NCI-H510A (cell line): ENCODE measurements around the gene PRKAB1.
"Not testable (repeated sequence)": the region's sequence is repeated elsewhere in the genome, so short reads cannot be mapped to it uniquely, and the experiment has no call there.

Source experiments
- DNase-seq: peaks from one replicate; lab custom pipeline; 2025; lab: John Stamatoyannopoulos, UW

The PRKAB1 gene, protein sequence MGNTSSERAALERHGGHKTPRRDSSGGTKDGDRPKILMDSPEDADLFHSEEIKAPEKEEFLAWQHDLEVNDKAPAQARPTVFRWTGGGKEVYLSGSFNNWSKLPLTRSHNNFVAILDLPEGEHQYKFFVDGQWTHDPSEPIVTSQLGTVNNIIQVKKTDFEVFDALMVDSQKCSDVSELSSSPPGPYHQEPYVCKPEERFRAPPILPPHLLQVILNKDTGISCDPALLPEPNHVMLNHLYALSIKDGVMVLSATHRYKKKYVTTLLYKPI

DNA sequence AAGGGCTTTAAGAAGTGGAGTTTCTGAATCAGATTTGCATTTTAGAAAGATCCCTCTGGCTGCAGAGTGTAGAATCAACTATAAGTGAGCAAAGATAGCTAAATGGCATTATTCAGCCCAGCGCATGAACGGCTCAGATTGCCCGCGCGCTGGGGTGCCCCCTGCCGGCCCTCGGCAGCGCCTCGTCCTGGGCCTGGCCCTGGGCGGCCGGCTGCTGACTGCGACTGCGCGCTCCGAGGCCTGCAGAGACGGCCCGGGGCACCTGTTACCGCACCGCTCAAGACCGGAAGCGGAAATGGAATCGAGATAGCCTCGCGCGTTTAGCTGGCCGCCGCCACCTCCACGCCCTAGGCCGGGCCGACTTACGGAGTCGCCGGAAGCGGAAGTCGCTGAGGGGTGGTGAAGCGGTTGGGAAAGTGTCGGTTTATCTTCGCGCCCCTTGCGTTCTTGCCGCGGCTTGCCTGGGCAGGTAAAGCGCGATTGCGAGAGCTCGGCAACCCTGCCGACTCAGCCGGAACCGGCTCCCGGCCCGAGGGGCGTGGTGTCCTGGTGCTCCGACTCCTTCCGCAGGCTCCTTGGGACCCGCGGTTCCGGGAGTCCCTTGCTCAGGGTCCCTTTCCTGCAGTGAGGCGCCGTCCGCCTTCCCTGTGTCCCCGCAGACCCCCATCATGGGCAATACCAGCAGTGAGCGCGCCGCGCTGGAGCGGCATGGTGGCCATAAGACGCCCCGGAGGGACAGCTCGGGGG, at the start of gene PRKAB1:
Gene PRKAB1 (plus strand): TSS at position 557 of the 747 bp plus-strand sequence. CDS start 112 bp downstream, at position 669.
- peak; percentile 99 for DNase-seq

DNA sequence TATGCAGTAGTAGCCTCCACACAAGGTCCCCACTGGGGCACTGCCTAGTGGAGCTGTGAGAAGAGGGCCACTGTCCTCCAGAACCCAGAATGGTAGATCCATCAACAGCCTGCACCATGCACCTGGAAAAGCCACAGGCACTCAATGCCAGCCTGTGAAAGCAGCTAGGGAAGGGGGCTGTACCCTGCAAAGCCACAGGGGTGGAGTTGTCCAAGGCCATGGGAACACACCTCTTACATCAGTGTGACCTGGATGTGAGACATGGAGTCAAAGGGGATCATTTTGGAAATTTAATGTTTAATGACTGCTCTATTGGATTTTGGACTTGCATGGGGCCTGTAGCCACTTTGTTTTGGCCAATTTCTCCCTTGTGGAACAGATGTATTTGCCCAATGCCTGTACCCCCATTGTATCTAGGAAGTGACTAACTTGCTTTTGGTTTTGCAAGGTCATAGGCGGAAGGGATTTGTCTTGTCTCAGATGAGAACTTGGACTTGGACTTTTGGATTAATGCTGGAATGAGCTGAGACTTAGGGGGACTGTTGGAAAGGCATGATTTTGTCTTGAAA, 49.5 kb upstream of the PRKAB1 start:
- not testable (repeated sequence) for DNase-seq

- DNase-seq = no peak
These were observed 47.4 kb upstream of the PRKAB1 start for GRCh38 chr12:119620490-119620889.

DNA sequence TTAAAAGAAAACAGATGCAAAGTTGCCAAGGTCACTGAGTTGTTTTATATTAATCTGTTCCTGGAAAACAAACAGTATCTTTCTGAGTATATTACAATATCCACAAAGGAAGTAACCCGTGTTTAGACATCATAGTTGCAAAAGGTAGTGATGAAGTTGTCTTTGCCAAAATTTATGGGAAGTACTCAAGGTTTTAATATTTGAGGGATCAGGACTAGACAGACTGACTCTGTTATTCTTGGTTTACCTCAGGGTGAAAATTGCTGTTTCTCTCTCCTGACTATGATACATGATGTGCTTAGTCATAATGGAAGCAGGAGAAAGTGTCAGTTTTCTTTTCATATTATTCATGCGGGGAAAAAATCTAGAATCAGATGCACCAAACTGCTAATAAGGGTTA, 46.1 kb upstream of the PRKAB1 start:
- DNase-seq = no peak

DNA sequence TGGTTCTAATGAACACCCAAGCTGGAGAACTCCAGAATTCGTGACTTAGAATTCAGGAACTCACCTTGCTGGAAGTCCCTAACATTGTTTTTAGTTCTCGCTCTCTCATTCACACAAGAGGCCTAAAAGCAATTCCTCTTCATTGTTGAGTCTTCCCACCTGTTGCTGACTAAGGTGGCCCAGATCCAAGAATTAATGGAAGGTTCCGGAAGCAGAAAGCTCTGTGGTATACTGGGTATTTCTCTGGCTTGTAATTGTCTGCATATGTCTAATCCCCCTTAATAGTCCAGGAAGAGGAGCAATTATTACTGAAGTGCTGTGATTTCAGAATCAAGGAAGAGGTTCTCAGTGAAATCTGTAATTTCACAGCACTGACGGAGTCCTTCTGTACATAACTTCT, 43.0 kb upstream of the PRKAB1 start:
- no peak for DNase-seq

DNA sequence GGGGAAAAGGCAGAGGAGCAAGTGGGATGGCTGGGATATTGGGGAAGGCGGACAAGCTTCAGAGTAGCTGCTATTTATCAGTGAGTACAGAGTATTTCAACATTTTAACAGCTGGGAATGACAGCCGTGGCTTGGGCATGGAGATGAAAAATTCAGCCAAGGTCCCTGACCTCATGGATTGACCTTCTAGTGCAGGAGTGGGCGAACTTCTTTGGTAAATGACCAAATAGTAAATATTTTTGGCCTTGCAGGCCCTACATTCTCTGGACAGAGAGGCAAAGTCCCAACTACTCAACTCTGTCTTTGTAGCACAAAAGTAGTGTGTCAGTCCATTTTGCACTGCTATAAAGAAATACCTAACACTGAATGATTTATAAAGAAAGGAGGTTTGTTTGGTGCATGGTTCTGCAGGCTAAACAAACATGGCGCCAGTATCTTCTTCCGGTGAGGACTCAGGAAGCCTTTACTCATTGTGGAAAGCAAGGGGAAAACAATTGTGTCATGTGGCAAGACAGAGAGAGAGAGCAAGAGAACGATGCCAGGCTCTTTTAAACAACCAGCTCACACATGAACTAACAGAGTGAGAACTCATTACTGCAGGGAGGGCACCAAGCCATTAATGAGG, 40.8 kb upstream of the PRKAB1 start:
- no peak for DNase-seq

GRCh38 chr12:119627686-119628085, 40.2 kb upstream of the PRKAB1 start:
- no peak for DNase-seq

- DNase-seq = no peak
These were observed 37.6 kb upstream of the PRKAB1 start for GRCh38 chr12:119630223-119630780.

GRCh38 chr12:119630962-119631550, 36.9 kb upstream of the PRKAB1 start:
- no peak for DNase-seq

DNA sequence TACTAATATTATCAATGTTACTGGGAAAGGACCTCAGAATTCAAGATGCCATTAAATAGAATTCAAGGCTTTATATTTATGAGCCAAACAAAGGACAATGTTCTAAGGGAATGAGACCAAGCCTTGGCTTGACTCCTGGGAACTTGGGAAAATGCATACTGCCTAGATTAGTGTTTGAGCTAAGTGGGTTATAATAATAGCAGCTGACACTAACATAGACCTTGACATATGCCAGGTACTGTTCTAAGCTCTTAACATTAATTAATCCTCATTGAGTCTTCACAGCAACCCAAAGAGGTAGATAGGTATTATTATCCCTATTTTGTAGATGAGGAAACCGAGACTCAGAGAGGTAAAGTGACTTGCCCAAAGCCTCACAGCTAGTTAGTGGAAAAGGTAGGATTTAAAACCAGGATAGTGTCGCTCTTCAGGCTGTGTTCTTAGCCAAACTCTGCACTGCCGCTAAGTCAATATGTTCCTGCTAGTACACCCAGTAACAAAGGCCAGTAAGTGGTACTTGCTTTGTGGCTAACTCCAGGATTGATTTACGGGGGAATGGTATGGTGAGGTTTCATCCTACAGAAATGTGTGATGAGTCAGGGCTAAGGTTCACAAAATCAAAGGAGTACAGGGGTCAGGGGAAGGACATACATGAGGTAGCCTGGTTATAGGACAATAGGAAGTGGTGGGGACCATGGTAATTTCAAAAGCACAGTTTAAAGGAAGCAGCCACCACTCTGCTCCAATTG, 35.8 kb upstream of the PRKAB1 start:
- no peak for DNase-seq

DNA sequence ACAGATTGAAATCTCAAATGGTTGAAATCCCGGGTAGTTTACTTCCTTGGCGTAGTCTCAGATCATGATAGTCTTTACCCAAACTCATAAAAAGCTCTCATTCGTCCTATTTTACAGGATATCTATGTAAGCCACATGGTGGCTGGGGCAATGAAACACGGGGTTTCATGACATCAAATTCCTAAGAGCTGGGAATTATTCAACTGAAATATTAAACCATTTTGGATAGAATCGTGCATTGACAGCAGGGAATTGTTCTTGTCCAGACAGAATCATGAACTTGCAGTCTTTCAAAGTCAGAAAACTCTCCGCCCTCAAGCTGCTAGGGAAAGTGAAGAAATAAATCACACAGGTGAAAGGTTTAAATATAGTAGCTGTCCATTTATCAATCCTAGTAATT, 33.2 kb upstream of the PRKAB1 start:
- no peak for DNase-seq

DNA sequence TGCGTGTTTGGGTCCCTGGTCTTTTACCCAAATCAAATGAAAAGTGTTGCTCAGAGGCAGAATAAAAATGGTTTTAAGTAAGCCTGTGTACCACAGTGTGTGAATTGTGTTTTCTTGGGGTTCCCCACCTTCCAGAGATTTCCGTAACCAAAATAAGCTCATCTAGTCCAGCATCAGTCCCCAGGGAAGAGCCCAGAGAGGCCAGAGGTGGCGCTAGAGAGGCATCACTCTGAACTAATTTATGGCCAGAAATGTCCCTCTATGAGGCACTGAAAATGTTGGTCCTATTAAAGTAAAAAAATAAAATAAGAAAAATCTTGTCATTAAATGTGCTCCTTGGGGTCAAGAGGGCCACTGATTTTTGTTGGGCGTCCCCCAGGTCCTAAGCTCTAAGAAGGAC, 24.9 kb upstream of the PRKAB1 start:
- DNase-seq = no peak

GRCh38 chr12:119644930-119645329, 23.0 kb upstream of the PRKAB1 start:
- no peak for DNase-seq

DNA sequence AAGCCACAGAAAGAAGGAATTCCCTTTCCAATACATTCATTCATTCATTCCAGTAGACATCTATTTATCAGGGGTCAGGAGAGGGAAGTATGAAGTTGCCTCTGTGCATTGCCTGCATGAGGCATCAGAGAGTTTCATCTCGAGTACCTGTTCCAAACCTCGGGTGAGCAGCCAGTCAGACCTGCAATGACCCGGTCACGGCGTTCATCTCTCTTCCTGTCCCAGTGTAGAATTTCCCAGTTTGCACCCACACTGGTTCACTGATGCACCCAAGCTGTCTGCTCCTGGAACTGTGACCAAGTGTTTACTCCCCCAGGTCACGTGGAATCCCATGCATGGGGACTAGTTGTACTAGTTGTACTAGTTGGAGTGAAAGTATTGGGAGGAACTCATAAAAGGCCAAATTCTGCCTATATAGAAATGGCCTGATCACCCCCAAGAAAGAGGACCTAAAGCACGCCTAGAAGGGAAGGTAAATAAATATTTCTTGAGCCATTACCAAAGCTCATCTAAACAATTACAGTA, 22.3 kb upstream of the PRKAB1 start:
- no peak for DNase-seq

GRCh38 chr12:119649202-119649808, 18.6 kb upstream of the PRKAB1 start:
- DNase-seq = no peak

GRCh38 chr12:119652665-119653064, 15.3 kb upstream of the PRKAB1 start:
- DNase-seq = no peak

GRCh38 chr12:119657001-119657400, 10.9 kb upstream of the PRKAB1 start:
- not testable (repeated sequence) for DNase-seq

DNA sequence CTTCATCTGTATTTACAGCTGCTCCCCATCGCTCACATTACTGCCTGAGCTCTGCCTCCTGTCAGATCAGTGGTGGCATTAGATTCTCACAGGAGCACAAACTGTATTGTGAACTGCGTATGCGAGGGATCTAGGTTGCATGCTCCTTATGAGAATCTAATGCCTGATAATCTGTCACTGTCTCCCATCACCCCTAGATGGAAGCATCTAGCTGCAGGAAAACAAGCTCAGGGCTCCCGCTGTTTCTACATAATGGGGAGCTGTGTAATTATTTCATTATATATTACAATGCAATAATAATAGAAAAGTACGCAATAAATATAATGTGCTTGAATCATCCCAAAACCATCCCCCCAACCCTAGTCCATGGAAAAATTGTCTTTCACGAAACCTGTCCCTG, 9.8 kb upstream of the PRKAB1 start:
- DNase-seq = not testable (repeated sequence)

- no peak for DNase-seq
These were observed 8.5 kb upstream of the PRKAB1 start for GRCh38 chr12:119659289-119659897.

- DNase-seq = no peak
These were observed 7.9 kb upstream of the PRKAB1 start for GRCh38 chr12:119660076-119660475.
